Chondrocyte (in vitro differentiated cells): ENCODE measurements around the gene ISCU. TPM values are rescaled to one million over a fixed set of nuclear protein-coding genes. Genes with fewer than 3 reads are reported as not detected.

Experiments used
- DNase-seq: peaks from one replicate; pipeline ENCODE4 v3.0.0; 2021; ENCODE audit warnings: mixed read lengths, low spot score
- H3K27ac Mint-ChIP-seq: one replicate; pipeline ENCODE4 v1.8.0; 2021; ENCODE audit warnings: mild to moderate bottlenecking, moderate library complexity, mixed read lengths; ENCODE audit not compliant: unreplicated experiment
- H3K27me3 Mint-ChIP-seq: 2 replicates; pipeline ENCODE4 v1.8.0; 2021; ENCODE audit warnings: low read depth, mixed read lengths
- H3K36me3 Mint-ChIP-seq: 2 replicates; pipeline ENCODE4 v1.8.0; 2021; ENCODE audit warnings: low read depth, mixed read lengths
- H3K4me1 Mint-ChIP-seq: 2 replicates; pipeline ENCODE4 v1.8.0; 2021; ENCODE audit warnings: low read depth, mild to moderate bottlenecking, mixed read lengths
- H3K4me3 Mint-ChIP-seq: one replicate; pipeline ENCODE4 v1.8.0; 2021; ENCODE audit warnings: mild to moderate bottlenecking, moderate library complexity, mixed read lengths; ENCODE audit not compliant: unreplicated experiment
- H3K9me3 Mint-ChIP-seq: 2 replicates; pipeline ENCODE4 v1.8.0; 2021; ENCODE audit warnings: low read depth, mixed read lengths
- CTCF ChIP-seq: fragments of 200-600 bp; sonication (generic); IDR thresholded peaks from 2 replicates; pipeline ENCODE4 v1.5.0; 2021; ENCODE audit warnings: antibody characterized with exemption, mild to moderate bottlenecking, moderate library complexity
- total RNA-seq: library from RNA; stranded (reverse); gene quantifications from 3 replicates; pipeline ENCODE4 v1.2.1, GENCODE V29; 2021

The ISCU gene
- total RNA-seq, 1 donor from 2014 or later = 84.8 TPM

- Mint-ChIP-seq H3K27ac (peak overlapping the region; percentile 29), H3K4me1 (peaks cover 45% of the 10 kb centered on the region), H3K36me3 (peaks cover 3% of the 10 kb centered on the region), H3K27me3 (no peaks in the 10 kb centered on the region), H3K4me3 (no peak overlapping the region), H3K9me3 (peaks cover 4% of the 10 kb centered on the region)
- TF ChIP-seq CTCF = peak; percentile 73
- no peak for DNase-seq
These were observed 49.6 kb downstream of the ISCU start for GRCh38 chr12:108611884-108612415.

- no peak for DNase-seq
- H3K36me3 Mint-ChIP-seq = peaks cover 3% of the 10 kb centered on the region
These were observed 50.4 kb downstream of the ISCU start for GRCh38 chr12:108612788-108613282.

GRCh38 chr12:108613548-108613947, 51.2 kb downstream of the ISCU start:
- H3K27me3 Mint-ChIP-seq = no peaks in the 10 kb centered on the region
- peaks cover 3% of the 10 kb centered on the region for H3K36me3 Mint-ChIP-seq
- H3K4me3 Mint-ChIP-seq = no peak overlapping the region
- DNase-seq = no peak
- peaks cover 4% of the 10 kb centered on the region for H3K9me3 Mint-ChIP-seq
- no peak for TF ChIP-seq CTCF
- peak overlapping the region; percentile 27 for H3K27ac Mint-ChIP-seq
- peaks cover 57% of the 10 kb centered on the region for H3K4me1 Mint-ChIP-seq

More at GRCh38 chr12:108612788-108613282, 50.4 kb downstream of the ISCU start:
- no peak for TF ChIP-seq CTCF
- no peaks in the 10 kb centered on the region for H3K27me3 Mint-ChIP-seq
- no peak overlapping the region for H3K4me3 Mint-ChIP-seq
- peaks cover 4% of the 10 kb centered on the region for H3K9me3 Mint-ChIP-seq
- H3K27ac Mint-ChIP-seq = no peak overlapping the region
- peaks cover 52% of the 10 kb centered on the region for H3K4me1 Mint-ChIP-seq

- no peak for DNase-seq
- Mint-ChIP-seq H3K4me1 (peaks cover 58% of the 10 kb centered on the region), H3K9me3 (peaks cover 4% of the 10 kb centered on the region), H3K27me3 (no peaks in the 10 kb centered on the region), H3K36me3 (peaks cover 3% of the 10 kb centered on the region), H3K27ac (no peak overlapping the region), H3K4me3 (no peak overlapping the region)
- no peak for TF ChIP-seq CTCF
These were observed 51.6 kb downstream of the ISCU start for GRCh38 chr12:108614041-108614440.

GRCh38 chr12:108614639-108615038, 52.2 kb downstream of the ISCU start:
- no peaks in the 10 kb centered on the region for H3K27me3 Mint-ChIP-seq
- H3K27ac Mint-ChIP-seq = no peak overlapping the region
- peaks cover 3% of the 10 kb centered on the region for H3K36me3 Mint-ChIP-seq
- DNase-seq = no peak
- H3K4me3 Mint-ChIP-seq = no peak overlapping the region
- no peak for TF ChIP-seq CTCF
- H3K4me1 Mint-ChIP-seq = peaks cover 56% of the 10 kb centered on the region
- H3K9me3 Mint-ChIP-seq = peaks cover 4% of the 10 kb centered on the region
